Retinal pigment epithelial cell (primary cell): ENCODE results near the gene LHX3.
"Not testable (repeated sequence)": the region's sequence is repeated elsewhere in the genome, so short reads cannot be mapped to it uniquely, and the experiment has no call there.

Experiments
- DNase-seq: peaks from one replicate; pipeline ENCODE4 v3.0.0-alpha.2; 2010; ENCODE audit warnings: low read depth
- H3K4me3 ChIP-seq: 2 replicates; pipeline ENCODE4 v1.5.1; 2011; ENCODE audit warnings: mild to moderate bottlenecking, low read length, control low read depth, moderate library complexity
- TF ChIP-seq, protein P1 (sequence below): conservative IDR thresholded peaks from 2 replicates; pipeline ENCODE4 v1.5.1; 2011; ENCODE audit warnings: low read depth, low read length, control low read depth, inconsistent platforms

LHX3 gene

GRCh38 chr9:136154943-136155342 lies 50.0 kb downstream of the LHX3 start:
- no peak for DNase-seq
- TF ChIP-seq, protein P1, sequence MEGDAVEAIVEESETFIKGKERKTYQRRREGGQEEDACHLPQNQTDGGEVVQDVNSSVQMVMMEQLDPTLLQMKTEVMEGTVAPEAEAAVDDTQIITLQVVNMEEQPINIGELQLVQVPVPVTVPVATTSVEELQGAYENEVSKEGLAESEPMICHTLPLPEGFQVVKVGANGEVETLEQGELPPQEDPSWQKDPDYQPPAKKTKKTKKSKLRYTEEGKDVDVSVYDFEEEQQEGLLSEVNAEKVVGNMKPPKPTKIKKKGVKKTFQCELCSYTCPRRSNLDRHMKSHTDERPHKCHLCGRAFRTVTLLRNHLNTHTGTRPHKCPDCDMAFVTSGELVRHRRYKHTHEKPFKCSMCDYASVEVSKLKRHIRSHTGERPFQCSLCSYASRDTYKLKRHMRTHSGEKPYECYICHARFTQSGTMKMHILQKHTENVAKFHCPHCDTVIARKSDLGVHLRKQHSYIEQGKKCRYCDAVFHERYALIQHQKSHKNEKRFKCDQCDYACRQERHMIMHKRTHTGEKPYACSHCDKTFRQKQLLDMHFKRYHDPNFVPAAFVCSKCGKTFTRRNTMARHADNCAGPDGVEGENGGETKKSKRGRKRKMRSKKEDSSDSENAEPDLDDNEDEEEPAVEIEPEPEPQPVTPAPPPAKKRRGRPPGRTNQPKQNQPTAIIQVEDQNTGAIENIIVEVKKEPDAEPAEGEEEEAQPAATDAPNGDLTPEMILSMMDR: no peak
- H3K4me3 ChIP-seq: no peak overlapping the region

GRCh38 chr9:136153381-136154065 lies 51.4 kb downstream of the LHX3 start:
- DNase-seq: no peak
- TF ChIP-seq, protein P1: no peak
- H3K4me3 ChIP-seq: no peak overlapping the region

DNA sequence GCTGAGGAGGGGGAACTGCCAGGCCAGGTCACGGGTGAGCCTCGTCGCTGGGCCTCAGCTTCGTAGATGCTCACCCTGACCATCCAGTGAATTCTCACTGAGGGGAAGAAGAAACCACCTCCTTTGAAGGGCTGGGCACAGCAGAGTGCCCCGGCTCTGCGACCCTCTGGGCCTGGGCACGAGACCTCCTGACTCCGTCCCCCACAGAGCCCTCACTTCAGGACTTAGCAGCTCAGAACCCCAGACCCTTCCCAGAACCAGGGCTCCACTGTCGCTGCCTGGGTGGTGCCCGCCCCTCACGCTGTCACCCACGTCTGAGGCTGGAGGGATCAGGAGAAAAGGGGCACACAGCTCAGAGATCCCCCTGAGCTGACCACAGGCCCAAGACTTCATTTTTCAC lies 52.0 kb downstream of the LHX3 start:
- TF ChIP-seq, protein P1: no peak
- H3K4me3 ChIP-seq: no peak overlapping the region
- no peak for DNase-seq

DNA sequence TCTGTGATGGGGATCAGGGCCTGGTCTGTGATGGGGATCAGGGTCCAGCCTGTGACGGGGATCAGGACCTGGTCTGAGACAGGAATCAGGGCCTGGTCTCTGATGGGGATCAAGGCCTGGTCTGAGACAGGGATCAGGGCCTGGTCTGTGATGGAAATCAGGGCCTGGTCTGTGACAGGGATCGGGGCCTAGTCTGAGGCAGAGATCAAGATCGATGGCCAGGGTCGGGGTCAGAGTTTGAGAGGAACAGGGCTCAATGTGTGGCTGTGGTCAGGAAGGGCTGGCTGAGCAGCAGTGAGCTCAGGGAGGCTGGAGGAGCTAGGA lies 52.4 kb downstream of the LHX3 start:
- DNase-seq: no peak
- TF ChIP-seq, protein P1: no peak
- no peak overlapping the region for H3K4me3 ChIP-seq

DNA sequence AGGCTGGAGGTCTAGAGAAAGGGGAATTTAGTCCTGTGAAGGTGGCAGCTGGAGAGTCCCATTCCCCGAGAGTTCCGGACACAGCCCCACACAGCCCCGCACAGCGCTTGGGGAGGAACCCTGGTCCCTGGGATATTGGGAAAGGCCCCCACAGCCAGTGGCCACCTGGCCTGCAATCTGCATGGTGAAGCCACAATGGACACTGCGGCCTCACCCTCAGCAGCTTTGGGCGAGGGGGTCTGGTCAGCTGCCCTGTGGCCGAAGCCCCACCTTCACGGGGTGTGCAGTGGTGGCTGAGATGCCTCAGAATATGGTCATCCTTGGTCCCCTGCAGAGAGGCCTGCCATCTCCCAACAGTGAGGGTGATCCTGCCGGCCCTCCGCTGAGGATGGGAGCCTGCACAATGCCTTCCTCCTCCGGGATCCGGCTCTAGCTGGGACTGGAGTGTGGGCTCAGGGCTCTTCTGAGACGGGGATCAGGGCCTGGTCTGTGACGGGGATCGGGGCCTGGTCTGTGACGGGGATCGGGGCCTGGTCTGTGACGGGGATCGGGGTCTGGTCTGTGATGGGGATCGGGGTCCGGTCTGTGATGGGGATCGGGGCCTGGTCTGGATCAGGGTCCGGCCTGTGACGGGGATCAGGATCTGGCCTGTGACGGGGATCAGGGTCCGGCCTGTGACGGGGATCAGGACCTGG lies 52.9 kb downstream of the LHX3 start:
- TF ChIP-seq, protein P1: no peak
- no peak overlapping the region for H3K4me3 ChIP-seq
- no peak for DNase-seq

DNA sequence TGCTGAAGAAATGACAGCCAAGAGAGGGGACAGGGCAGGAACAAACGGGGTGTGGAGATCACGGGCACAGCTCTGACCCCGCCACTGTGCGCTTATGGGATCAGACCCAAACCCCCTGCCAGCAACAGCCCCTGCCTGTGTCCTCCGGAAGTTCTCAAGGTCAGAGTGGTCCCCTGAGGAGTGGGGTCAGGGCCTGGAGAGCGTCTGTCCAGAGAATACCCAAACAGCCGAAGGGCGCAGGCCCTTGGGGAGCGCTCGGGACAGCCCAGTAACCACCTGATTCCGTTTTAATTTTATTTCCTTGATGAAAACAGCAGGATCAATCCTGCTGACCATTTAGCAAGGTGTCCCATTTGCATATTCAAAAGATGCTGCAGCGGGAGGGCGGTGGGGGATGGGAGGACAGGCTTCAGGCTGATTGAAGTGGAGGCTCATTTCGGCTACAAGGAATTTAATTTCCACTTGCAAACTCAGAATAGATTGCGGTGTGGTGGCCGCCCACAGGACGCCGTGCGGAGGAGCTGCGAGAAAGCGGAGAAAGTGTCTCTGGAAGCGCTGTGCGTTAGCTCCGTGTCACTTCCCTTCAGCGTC lies 53.6 kb downstream of the LHX3 start:
- TF ChIP-seq, protein P1: no peak
- no peak overlapping the region for H3K4me3 ChIP-seq
- no peak for DNase-seq

DNA sequence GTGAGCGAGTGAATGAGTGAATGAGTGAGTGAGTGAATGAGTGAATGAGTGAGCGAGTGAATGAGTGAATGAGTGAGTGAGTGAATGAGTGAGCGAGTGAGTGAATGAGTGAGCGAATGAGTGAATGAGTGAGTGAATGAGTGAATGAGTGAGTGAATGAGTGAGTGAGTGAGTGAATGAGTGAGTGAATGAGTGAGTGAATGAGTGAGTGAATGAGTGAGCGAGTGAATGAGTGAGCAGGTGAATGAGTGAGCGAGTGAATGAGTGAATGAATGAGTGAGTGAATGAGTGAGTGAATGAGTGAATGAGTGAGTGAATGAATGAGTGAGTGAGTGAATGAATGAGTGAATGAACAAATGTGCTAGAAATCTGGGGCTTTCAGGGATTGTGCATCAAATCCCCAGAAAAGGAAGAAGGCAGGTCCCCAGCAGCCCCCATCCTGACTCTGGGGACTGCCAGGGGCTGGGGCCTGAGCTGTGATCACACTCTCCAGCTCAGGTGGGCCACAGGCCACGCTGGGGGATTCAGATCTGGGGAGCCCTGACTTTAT lies 54.2 kb downstream of the LHX3 start:
- DNase-seq, H3K4me3 ChIP-seq: not testable (repeated sequence)
